ENCODE data around the gene FIGNL1.
"Not testable (repeated sequence)": the region's sequence is repeated elsewhere in the genome, so short reads cannot be mapped to it uniquely, and the experiment has no call there.

FIGNL1 gene

DNA sequence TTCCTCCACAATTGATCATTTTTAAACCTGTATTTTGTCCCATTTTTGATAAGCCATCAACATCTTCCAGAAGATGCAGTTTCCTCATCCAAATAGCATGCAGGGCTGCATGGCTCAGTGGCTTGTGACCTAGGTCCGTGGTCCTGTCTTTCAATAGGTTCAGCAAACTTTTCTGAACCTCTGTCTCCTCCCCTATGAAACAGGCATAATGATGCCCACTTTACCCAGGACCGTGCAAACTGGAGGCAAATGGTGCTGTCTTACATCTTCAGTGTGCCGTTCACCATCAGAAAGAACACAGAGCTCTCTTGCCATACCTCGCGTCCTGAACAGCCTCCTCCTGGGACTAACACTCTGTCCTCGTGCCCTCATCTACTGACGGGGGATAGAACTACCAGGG is 22.3 kb upstream of the FIGNL1 start:
- no peak for DNase-seq (ENCODE audit: low read depth, low spot score)

DNA sequence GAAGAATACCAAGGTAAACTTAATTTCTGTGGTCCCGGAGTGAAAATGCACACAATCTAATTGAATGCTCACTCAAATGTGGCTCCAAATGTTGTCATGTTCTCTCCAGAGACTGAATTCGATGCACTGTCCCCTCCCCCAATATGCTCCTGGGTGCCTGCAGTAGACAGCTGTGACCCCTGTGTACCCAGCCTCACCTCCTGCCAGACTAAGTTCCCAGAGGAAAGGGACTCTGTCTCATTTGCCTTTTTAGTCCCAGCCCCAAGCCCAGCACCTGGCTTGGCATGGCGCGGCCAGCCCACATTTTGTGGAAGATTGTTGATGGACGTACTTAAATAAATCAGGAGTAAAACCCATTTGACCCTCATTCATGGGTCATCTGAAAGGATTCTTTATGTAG is 21.8 kb upstream of the FIGNL1 start:
- no peak for DNase-seq (ENCODE audit: low read depth, low spot score)

DNA sequence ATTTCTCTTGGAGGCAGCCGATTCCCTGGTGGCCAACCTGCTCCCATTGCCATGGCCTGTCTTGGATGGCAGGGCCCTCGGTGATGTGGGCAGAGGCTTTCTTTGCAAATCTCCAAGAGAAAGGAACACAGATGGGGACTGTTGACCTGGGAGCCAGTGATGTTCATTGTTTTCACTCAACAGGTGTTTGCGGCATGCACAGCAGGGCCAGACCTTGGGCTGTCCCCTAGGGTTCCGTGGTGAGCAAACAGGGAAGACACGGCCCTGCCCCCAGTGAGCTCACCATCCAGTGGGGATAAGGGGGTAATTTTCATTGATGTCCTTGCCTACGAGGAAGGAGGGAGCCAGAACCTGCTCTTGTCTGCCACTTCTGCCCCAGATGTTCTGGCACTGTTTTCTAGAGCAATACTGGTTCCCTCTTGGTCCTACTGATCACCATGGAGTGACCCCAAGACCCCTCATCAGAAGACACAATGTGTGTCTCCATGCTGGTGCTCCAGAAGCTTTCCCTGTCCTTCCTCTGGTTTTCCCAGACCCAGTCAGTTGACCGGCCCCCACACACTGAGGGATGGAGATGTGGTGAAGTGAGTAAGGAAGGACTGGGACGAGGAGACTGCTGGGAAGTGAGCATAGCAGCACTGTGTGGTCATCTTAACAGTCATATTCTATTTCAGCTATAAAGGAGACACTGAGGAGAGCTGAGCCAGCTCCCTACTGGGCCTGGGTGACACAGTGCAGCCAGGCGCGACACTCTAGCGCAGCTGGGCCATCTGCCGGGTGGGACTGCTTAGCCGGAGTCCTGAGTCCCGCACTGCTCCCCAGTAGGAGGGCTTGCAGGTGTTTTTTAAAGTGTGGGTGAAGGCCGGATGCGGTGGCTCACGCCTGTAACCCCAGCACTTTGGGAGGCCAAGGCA is 20.4 kb upstream of the FIGNL1 start:
- DNase-seq (ENCODE audit: low read depth, low spot score) = no peak

DNA sequence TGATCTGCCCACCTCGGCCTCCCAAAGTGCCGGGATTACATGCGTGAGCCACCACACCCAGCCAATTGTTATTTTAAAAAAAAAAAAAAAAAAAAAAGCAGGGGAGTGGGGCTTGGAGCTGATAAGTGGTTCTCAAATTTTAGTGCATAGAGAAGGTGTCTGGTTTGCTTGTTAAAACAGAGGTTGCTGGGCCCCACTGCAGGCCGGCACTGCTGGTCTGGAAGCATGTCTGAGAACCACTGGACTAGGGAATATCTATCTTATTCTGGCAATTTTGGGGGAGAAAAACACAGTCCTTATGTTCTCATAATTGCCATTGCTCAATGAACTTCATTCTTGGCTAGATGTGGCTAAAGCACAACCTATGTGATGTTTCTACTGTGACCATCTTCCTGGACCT is 19.0 kb upstream of the FIGNL1 start:
- DNase-seq (ENCODE audit: low read depth, low spot score) = no peak

DNA sequence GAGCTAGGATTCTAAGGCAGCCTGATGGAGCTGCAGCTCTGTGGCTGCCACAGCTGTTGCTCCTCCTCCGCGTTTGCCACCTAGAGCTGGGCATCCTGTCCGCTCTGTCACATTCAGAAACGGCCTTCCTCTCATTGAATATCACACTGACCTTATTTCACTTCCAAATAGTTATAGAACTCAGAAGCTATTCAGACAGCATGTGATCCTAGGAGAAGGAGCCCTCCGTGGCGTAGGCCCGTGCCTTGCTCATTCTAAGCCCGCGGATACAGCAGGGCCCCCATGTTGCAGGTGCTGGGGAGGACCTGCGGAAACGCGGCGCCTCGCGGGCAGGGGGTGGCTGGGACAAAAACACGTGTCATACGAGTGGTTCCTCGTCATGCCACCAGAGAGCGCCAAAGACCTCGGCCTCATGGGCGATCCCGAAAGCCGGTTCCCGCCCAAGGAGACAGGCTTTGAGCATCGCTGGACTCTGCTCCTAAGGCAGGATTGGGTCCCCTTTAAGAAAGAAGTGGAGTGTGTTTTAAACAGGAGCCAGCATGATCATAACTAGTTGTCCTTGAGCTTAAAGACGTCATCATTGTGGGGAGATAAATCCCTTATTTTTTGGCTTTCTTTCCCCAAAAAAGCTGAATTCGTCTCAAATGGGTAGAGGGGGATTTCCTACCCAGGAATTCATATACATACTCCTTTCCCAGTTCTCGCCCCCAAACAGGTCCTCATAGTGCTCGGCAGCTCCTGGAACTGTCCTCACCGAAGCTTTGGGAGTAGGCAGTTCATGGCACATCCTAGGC is 17.9 kb upstream of the FIGNL1 start:
- peak; percentile 65 for DNase-seq (ENCODE audit: low read depth, low spot score)

DNA sequence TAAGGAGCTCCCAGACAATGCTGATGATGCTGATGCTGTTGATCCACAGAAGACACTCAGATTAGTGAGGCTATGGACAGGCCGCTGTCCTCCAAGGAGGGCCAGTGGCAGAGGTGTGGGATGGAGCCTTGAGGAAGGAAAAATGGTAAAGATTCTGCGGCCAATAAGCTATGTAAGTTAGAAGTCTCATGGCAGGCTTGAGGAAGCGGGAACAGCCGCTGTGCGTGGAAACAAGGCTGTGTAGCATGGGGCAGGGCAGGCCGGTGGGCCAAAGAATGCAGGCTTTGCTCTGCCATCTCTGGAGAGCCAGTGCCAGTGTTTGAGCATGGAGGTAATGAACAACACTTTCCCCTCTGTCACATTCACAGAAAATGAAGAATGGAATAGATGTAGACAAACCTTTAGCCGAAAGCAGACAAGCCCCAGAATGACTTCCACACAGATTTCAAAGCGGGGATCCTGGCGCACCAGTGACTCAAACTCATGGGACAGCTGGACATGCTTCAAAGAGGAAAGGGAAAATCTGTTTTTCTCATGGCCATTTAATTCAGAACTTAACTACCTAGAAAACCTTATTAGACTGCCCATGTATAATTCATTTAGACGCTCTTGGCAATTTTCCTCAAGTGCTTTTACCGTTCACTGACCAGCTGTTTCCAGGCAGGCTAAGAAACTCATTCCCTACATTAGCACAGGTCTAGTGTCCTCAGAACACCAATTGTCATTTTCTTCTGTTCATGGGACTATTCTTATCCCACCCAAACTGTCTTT is 16.9 kb upstream of the FIGNL1 start:
- no peak for DNase-seq (ENCODE audit: low read depth, low spot score)

DNA sequence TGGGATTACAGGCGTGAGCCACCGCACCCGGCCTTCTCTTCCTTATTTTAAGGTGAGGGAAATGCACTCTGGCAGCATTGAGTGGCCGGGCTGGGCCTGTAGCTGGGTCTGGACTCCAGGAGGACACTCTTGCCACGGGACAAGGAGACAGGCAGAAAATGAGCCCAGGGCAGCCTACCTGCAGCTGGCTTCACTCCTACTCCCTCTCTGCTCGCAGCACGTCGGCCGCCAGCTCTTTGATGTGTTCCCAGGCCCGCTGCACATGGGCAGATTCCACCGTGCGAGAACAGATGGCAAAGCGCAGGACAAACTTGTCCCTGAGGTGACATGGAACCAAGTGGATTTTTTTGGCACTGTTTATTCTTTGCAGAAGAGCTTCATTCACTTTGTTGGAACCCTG is 12.9 kb upstream of the FIGNL1 start:
- DNase-seq (ENCODE audit: low read depth, low spot score) = no peak

DNA sequence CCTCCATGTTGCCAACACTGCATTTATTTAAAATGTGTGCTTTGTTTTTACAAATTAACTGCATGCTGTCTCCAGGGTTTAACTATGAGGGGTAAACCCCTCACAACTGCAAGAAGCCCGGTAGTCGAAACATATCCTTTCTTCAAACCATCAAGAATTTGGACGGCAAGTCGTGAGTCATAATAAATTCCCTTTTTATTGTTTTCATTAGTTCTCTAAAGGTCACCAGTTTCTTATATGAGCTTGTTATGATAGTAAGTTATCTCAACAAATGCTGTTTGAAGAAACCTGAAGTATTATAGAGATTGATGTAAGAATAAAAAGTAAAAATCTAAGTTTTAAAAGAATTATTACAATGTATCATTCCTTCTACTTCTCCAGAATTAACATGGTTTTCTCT is 12.2 kb upstream of the FIGNL1 start:
- no peak for DNase-seq (ENCODE audit: low read depth, low spot score)

DNA sequence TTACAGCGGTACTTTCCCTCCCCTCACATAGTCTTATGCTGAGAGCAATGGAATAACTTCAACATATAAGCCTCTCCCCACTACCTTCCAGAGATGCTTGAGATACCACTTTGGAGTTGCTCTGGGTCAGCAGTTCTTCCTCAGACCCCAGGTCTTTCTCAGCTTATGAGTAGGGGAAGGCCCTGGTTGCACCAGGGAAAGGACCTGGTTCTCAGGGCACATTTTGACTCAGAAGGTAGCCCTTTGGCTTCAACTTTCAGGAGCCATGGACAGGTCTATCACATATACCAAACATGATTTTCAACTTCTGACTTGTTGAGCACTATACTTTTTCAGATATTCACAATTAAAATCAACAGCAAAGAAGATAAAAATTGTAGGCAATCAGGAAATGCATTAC is 11.5 kb upstream of the FIGNL1 start:
- DNase-seq (ENCODE audit: low read depth, low spot score) = no peak

DNA sequence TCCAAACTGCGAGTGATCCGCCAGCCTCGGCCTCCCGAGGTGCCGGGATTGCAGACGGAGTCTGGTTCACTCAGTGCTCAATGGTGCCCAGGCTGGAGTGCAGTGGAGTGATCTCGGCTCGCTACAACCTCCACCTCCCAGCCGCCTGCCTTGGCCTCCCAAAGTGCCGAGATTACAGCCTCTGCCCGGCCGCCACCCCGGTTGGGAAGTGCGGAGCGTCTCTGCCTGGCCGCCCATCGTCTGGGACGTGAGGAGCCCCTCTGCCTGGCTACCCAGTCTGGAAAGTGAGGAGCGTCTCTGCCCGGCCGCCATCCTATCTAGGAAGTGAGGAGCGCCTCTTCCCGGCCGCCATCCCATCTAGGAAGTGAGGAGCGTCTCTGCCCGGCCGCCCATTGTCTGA is 9.0 kb upstream of the FIGNL1 start:
- not testable (repeated sequence) for DNase-seq (ENCODE audit: low read depth, low spot score)

DNA sequence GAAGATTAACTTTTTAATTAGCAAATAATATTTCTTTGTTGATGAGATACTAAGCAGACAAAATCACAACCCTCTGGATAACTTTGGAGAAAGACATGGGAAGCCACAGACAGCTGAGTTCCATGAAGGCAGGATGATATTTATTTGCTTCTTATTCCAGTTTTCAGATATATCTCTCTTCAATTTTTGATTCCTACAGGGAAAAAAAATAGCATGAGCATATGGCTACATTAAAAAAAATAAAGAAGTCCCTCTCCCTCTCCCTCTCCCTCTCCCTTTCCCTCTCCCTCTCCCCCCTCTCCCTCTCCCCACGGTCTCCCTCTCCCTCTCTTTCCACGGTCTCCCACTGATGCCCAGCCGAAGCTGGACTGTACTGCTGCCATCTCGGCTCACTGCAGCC is 8.5 kb upstream of the FIGNL1 start:
- not testable (repeated sequence) for DNase-seq (ENCODE audit: low read depth, low spot score)

DNA sequence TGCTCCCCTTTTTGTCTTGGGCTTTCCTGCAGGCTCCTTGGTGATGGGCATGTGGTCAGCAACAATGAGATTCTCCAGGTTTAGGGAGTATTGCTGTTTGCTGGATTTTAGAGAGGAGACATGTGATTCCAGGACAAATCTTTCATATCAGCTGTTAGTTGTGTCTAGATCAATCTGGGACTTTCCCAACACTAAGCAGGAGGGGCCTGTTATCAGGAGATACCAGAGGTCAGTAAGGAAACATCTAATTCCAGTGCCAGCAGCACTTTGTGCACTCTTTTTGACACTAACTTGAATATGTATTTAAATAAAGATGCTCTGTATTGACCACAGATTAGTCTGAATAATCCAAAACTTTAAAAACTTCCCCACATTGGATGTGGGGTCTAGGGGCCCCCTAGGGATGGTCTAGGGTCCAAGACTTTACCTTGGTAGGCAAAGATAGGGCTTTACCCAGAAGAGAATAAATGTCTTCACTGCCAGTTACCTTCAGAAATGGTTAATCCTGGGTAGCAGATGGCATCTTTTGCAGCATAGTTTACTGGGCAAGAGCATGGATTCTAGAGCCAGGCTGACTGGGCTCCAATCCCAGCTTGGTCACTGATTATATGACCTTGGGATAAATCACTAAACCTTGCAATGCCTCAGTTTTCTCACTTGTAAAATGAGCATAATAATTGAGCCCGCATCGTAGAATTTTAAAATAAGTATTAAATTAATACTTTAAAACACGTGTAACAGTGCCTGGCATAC is 6.4 kb upstream of the FIGNL1 start:
- no peak for DNase-seq (ENCODE audit: low read depth, low spot score)

DNA sequence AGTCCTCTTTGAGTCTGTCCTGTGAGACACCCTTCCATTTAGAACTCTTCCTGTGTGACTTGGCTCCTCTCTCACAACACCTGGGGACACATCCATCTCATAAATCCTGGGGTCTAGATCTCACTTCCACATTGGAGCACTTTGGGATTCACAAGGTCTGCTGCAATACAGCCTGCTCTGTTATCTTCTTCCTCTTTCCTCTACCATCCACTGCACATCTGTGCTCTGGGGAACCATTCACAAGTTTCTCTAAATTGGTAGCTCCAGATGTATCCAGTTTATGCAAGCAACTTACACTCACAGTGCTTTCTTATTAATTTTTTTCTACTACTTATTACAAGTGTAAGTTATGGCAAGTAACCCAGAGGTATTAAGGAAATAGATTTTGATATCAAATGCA is 5.5 kb upstream of the FIGNL1 start:
- no peak for DNase-seq (ENCODE audit: low read depth, low spot score)

DNA sequence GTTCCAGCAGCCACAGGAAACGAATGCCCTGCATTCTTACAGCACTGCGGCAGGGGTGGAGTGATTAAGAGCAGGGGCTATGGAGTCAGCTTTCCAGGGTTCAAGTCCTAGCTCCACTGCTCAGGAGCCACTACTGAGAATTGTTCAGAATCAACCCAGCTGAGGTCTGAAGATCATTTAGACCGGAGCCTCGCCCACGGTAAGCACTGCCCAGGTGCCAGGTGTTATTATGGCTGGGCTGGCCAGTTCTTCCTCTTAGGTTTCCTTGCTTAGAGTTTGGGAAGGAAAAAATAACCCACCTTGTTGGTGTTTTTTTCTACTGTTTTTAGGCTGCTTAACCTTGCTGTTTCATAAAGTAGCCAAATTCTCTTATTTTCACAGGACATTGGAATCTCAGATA is 4.8 kb upstream of the FIGNL1 start:
- DNase-seq (ENCODE audit: low read depth, low spot score) = no peak

DNA sequence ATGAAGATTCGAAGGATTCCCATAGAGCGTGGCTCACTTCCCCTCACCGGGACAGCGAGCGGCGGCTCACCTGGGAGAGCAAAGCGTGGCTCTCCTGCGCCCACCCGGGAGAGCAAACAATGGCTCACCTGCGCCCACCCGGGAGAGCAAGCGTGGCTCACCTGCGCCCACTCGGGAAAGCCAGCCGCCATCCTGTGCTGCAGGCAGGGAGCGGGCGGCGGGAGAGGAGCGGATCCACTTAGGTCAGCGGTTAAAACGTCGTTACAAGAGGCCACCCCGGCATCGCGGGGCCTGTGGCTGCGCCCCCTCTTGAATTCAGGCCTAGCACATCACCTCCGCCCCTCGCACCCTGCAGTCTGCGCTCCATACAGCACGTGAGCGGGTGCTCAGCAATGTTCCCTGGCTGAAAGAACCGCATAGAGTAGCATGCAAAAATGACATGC is 461 bp upstream of the FIGNL1 start:
- no peak for DNase-seq (ENCODE audit: low read depth, low spot score)

DNA sequence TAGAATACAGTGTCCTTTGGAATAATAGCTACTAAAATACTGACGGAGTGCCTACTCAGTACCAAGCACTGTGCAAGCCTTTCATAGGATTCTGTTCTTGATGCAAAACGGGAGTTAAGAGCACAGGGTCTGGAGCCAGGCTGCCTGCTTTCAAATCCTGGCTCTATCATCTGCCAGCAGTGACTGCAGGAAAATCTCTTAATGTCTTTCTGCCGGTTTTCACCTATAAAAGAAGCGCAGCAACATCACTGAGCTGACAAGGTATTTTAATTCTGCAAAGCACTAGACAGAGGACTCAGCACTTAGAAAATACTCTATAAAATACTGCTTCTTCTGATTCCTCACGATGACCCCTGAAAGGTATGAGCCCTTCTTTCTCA is 659 bp downstream of the FIGNL1 start:
- no peak for DNase-seq (ENCODE audit: low read depth, low spot score)

DNA sequence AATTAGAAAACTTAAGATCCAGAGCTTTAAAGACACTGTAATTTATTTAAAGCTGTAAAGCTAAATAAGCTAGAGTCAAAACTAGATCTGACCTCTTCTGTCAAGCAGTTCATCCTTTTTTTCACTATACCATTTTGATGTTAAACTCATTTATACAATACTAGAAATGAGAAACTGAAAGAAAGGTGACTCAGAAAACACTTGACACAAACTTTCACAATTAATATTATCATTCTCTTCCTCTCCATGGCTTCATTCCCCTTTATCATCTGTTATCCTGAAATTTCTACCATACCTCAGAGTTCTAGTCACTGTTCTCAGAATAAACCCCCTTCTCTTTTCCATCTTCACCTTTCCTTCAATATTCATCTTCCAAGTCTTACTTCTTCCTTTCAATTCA is 1.3 kb downstream of the FIGNL1 start:
- DNase-seq (ENCODE audit: low read depth, low spot score) = no peak

DNA sequence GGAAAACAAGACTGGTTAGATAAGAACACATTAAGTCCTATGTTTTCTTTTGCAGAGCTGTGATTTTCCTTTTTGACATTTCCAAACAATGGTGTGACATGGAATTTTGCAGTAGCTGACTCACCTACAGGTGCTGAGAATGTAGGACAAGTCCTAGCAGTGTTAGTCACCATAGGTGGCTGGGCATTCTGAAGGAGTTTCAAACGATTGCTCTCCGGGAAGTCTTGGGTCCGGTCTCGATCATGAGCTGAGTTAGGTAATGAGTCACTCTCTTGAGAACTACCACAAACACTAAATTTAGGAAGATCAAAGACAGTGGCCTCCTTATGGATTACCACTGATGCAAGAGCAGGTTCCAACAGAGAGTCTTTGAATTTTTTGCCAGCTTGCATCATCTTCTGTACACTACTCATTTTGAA is 3.6 kb downstream of the FIGNL1 start:
- no peak for DNase-seq (ENCODE audit: low read depth, low spot score)

DNA sequence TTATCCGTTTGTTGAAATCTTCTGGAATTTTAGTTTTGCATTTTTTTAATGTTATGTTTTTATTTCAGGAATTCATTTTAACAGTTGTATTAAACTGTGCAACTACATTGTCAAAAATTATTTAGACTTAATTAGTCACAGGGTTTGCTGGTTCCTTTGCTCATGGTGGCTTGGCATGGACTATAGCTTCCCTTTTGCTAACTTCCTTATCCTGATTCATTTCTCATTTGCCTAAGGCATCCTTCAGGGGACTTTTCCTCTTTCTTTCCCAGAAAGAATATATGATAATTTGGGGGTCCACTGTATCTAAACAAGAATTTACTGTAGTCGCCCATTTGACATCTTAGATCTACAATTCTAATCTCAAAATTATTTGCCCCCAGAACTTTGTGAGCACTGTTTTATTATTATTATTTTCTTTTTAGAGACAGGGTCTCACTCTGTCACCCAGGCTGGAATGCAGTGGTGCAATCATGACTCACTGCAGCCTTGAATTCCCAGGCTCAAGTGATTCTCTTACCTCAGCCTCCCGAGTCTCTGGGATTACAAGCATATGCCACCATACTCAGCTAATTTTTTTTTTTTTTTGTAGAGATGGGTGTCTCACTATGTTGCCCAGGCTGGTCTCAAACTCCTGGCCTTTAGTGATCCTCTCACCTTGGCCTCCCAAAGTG is 13.9 kb downstream of the FIGNL1 start:
- DNase-seq (ENCODE audit: low read depth, low spot score) = no peak

DNA sequence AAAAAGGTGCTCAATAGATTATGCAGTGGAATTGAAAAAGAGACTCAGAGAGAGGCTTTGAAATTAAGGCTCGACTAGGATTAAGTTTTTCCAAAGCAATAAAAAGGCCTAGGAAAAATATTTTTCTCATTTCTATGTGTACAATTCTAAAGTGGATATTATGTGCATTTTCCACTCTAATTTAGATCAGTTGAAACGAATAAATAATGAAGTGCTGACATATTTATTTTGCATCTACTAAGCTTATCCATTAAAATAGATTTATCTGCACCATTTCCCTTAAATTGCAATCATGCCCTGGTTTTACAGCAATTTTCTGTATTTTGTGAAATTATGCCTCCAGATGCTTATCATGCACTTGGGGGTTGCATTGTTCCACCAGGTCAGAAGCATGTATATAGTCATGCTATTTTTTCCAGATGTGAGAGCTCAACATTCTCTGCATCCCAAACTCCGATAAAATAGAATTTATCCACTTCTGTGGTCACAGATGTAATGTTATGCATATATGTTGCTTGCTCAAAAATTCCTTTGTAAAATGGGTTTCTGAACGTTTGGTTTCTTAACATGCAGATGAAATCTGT is 18.3 kb downstream of the FIGNL1 start:
- no peak for DNase-seq (ENCODE audit: low read depth, low spot score)
